ENCODE results near the gene RAD51B.
A peak's percentile ranks its signal among the peaks of the same experiment; 100 is the strongest.
"Not testable (repeated sequence)": the region's sequence is repeated elsewhere in the genome, so short reads cannot be mapped to it uniquely, and the experiment has no call there.

The RAD51B gene

DNA sequence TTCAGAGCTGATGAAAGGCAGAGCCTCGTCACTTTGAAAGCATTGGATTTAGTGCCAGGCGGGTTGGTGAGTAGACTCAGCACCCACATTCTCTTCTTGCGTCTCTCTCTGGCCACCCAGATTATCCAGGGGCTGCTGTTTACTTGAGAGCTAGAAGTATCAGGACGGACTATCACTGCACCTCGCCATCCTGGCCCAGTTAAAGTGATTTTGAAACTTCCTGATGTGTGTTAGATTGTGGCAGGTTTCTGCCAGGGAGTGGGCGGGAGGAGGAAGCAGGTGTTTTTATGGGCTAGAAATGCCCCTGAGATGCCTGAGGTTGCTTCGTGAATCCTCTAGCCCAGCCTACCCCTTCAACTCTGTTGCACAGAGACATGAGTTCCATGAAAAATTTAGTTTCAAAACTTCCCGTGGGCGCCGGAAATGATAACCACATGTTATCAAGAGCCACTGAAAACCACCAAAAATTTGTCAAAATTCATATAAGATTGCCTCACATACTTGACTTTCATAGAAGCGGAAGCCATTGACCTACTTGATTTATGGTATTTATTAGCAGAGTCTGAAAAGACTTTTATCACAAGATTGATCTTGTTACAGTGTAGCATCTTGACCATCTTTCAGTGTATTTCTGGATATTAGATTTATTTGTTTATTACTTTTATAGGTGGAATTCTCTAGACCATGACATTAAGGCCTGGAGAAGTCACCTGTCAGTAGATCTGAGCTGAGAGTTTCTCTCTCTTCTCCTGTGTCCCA lies 466.0 kb downstream of the RAD51B start:
- peak; percentile 70 for DNase-seq

DNA sequence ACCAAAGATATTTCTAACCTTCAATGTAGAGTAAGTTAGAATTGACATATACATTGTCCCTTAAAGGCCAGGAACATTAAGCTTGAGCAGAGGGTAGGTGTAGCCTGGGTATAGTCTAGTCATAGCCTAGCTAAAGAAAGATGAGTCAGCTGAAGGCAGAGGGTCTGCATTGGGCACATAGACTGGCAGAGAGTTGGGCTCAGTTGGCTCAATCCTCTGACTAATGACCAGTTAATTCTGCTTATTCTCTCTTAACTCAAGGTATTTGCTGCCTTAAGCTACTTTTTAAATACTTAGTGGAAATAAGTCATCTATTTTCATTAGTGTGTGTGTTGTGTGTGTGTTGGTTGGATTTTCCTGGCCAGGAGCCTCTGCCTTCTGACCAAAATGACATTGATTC lies 467.1 kb downstream of the RAD51B start:
- no peak for DNase-seq

DNA sequence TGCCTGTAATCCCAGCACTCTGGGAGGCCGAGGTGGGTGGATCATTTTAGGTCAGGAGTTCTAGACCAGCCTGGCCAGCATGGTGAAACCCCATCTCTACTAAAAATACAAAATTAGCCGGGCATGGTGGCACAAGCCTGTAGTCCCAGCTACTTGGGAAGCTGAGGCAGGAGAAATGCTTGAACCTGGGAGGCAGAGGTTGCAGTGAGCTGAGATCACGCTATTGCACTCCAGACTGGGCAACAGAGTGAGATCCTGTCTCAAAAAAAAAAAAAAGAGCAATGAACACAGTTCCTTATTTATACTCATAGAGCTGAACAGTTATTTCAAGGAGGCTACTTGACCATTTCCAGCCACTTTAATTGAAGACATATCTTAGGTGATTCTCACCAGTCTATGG lies 469.9 kb downstream of the RAD51B start:
- not testable (repeated sequence) for DNase-seq

DNA sequence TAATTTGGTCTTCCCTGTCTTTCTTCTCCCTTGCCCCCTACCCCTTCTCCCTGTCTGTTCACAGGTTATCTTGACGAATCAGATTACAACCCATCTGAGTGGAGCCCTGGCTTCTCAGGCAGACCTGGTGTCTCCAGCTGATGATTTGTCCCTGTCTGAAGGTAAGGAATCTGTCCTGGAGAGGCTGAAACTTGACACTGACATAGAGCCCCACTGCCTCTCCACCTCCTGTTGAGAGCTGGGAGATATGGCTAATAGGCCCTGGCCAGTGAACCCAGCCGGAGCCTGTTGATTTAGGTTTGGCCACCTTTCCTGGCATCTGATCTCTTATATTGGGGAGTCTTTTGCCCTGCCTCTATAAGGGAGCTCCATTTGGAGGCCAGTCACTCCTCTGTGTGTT lies 472.2 kb downstream of the RAD51B start:
- DNase-seq, result no peak

DNA sequence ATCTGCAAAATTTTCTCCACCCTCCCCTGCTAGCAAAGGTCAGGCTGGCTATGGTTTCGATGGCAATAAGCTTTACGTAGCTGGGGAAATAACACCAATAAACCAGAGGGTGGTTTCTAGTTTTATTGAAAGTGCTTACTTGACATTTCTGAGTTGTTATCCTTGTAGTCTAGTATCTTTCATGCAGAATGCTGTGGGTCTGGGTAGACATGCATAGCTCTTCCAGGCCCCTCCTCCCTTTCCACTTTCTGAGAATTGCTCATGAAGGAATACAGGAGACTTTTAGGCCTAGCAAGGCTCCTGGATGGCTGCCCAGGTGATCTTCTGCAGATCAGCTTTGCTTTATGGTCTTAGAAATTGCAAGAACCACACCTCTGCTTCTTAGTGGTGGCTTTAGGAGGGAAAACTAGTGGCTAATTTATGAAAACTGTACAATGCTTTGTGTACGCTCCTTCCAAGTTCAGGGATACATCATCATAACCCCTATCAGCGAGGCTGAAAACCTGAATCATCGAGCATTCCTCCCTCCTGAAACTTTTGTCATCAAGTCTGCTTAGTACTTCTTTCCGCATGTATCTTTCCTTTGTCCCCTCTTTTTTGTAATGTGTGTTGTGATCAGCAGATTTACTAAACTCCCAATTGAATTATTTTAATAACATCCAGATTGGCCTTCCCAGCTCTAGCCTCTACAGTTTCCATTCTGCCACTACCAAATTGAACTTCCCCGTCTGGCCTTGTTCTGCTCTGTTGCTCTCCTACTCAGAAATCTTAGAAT lies 473.0 kb downstream of the RAD51B start:
- no peak for DNase-seq

DNA sequence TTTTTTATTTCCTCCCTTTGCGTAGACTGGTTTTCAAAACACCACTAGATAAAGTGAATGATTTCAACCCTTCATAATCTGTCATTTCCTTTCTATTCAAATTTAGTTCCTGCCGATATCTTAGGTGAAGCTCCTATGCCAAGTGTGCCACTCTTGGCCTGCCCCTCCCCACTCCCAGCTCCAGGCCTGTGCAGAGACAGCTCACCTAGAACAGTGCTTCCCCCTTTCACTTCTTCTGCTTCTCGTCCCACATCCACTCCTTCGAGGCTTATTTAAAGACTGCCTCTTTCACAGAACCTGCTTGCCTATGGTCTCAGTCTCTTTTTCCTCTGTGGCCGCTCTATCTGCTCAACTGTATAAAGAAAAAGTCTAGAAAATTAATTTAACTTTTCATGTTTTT lies 473.8 kb downstream of the RAD51B start:
- no peak for DNase-seq

DNA sequence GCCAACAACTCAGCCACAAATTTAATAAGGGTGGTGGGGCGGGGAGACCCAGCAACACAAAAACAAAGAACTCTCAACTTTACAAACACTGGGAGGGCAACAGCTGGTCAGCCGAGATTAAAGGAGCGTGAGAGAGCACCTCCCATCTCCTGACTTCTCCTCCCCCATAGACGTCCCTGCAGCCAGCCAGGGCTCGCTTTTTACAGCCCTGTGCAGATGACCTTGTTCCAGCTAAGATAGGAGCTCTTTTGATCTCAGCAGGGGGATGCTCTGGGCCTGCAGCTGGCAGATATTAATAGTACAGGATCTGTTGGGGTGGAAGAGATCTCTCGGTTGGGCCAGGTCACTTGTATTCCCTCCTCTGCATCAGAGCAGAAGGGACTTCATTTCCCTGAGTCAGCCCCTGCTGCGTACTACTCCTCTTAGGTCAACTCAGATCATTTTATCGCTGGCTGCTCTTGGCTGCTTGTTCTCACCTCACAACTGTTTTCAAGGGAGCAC lies 475.8 kb downstream of the RAD51B start:
- DNase-seq, result no peak

DNA sequence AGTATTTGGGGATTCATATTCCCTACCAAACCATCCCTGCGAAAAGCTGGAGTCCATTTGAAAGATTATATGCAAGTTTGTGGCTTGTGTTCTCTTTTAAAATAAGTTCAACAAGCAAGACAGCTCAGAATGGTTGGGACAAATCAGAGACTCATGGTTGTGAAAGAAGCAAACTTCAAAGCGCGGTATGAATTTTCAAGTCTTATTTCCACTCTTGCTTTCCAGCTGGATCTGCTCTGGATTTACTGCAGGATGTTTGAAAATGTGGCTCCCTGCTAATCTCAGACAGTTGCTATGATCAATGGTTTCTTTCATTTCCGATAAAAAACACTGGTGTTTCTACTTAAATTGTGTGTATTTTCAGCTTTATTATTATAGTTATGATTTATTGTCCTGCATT lies 477.5 kb downstream of the RAD51B start:
- DNase-seq, result no peak

DNA sequence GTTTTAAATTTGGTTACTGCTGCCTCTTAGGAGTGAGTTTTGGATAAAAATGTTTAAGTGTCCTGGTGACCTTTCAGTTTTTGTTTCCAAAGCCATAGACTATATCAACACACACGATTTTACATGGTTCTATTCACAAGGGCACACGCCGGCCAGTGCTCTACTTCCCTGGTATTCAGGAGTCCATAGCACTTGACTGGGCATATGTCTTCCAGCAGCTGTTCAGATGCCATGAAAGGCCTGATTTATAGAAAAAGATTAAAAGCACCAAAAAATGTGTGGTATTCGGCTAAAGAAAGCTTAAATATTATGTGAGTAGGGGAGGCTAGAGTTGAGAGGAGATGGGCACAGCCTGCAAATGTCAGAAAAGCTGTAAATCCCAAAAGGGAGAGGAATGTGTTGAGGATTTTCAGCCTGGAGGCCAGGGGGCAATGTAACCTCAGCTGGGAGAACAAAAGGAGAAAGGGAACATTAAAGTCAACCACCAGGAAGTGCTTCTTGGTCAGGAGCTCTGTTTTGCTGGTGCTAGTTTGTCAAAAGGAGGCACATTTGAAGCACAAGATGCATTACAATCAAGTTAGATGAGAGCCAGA lies 478.4 kb downstream of the RAD51B start:
- DNase-seq, result no peak

DNA sequence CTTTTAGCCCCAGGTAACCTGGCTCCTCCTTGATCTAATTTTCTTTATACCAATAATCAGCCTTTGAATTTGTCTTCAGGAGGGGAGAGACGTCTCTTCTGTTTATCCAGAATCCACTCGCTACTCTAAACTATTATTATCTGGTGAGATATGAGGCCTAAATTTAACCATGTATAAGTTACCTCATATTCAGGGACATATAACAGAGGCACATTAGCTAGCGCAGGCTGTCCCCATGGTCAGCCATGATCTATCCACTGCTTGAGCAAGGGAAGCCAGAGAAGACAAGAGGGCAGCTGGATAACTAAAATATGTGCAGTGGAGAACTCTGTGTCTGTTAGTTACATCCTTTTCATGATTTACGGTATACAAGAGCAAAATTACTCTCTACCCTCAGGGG lies 481.0 kb downstream of the RAD51B start:
- DNase-seq, result no peak

DNA sequence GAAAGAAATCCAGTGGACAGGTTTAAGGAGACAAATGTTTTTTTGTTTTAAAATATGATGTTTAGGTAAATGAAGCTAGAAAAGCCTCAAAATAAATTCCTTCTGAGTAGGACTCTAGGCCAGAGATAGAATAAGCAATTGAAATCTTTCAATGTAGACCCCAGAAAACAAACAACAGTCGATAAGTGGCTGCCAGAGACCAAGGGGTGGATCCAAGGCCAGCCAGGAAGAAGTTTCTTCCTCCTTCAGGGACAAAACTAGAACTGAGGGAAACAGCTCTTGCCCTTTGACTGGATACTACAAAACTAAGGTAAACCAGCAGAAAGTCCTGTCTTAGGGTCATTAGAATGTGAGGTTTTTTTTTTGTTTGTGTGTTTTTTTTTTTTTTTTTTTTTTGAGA lies 481.6 kb downstream of the RAD51B start:
- DNase-seq, result no peak

DNA sequence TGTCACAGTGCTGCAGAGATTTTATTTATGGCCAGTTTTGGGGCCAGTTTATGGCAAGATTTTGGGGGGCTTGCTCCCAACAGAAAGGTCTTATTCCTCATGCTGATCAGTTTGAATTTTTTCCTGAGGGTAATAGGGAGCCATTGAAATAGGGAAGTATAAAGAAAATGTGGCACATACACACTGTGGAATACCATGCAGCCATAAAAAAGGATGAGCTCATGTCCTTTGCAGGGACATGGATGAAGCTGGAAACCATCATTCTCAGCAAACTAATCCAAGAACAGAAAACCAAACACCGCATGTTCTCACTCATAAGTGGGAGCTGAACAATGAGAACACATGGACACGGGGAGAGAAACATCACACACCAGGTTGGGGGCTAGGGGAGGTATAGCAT lies 483.4 kb downstream of the RAD51B start:
- DNase-seq, result not testable (repeated sequence)

DNA sequence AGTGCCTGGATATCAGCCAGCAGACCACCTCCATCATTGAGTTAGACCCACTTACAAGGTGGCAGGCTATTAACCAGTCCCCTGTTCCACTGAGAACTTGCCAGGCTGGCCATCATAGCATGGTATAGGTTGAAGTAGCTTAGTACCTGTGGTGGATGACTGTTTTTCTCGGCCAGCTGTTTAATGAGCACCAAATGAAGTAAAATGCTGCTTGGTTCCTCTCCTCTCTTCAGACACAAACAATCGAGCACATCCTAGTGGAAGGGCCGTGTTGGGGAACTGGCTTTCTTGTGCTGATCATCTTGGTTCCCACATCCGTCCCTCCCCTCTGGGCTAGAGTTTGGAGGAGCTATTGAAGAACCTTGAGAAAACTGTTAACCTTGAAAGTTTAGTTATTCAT lies 486.2 kb downstream of the RAD51B start:
- no peak for DNase-seq

DNA sequence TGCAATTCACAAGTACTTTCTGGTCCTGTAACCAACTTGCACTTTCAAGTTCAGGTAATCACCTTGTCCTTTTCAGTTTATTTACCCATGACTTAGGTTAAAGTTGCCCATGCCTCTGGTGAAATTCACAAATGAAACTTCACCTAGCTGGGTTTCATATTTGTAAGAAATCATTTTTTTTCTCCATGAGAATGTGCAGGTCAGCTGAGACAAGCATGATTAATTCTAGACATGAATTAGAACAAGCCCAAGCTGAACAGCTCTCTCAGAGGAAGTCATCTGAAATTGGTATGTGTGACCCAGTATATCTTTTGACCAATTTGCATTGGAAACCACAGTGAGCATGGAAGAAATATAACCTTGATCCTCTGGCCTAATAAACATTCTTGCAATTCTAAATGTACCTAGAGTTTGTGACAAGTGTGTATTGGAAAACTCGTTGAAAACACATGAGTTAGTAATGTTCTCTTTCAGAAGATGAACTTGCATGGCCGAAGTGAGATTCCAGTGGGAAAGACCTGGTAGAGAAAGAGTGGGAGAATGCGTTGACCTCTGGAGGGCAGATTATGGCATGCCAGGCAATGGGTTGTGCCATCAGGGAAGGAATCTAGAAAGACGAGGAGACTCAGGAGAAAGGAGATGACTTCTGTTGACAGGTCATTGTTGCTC lies 486.8 kb downstream of the RAD51B start:
- no peak for DNase-seq

DNA sequence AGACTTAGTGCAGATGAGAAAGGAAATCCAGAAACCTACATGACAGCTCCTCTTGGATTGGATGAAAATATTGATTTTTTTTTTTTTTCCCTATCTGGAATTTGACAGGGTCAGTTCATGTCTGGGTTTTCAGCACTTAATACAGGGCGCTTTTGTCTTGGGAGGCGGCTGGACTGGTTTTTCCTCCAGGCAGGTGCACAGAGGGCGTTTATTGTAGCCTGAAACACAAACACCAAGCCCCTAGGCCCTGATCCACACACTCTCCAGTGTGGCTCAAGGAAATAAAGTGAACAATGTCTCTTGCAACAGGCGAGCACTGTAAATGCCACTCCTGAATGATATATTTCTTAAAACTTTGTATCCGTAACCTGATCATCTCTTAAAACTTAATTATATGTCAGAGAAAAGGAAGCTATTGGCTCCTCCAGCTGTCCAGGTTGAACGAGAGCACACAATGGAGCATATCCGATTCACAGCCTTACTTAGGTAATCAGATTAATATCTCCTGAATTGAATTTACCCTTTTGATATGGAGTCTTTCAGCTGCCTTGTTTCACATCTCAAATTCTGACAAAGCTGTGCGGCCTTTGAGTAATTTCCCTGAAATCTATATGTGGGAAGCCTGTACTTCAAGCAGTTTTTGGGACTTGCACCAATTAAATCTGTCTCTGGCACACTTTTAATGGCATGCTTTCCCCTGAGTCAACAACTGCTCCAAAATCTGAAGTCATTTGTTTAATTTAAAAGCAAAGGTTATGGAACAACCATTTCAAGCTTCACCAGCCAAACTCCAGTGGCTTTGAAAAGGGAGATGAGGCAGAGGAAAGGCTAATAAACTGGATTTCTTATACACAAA lies 487.6 kb downstream of the RAD51B start:
- DNase-seq, result no peak

DNA sequence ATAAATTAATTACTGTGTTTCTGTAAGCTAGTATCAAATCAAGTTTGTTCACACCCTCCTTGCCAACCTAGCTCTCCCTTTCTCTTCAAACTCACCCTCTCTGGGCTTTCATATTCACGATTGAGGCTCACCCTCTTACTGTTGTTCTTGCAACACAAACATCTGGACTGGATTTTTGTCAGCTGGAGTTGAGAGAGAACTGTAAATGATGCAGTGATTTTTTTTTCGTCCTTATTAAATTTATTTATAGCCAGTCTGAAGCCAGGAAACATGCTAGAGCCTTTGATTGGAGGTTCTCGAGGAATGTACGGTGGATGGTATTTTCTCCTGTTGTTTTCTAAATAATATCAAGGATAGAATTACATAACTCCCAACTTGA lies 488.2 kb downstream of the RAD51B start:
- DNase-seq, result no peak

DNA sequence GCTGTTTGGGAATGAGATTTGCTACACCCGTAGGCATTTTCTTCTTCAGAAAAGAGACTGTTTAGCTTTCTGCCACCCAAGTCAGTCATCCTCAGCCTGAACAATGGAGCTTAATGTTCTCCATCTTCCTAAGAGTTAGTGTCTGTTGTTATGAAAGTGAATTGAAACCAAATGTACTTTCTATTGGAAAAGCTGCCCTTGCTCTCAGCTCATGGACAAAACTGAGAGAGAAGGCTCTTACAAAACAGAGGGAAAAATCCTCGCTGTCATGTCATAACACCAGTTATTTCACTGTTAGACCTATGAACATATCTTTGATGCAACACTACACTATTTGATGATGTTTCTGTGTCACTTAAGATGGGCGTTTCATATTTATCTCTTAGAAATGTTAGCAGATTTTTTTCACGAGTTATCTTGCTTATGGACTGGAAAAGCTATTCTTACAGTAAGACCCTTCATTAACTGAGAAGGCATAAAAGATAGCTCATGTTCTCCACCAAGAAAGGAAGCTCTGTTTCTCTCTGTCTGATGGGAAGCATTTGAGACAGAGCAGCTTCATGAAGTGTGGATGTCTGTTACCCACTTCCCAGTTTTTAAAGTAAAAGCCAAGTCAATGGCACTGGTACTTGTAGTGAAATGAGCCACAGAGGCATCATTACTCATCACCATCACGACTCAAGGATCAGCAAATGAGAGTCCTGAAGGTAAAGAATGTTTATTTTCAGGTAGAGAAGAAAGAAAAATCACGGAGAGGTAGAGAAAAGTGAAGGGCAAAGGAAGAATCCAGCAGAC lies 489.3 kb downstream of the RAD51B start:
- DNase-seq, result no peak

DNA sequence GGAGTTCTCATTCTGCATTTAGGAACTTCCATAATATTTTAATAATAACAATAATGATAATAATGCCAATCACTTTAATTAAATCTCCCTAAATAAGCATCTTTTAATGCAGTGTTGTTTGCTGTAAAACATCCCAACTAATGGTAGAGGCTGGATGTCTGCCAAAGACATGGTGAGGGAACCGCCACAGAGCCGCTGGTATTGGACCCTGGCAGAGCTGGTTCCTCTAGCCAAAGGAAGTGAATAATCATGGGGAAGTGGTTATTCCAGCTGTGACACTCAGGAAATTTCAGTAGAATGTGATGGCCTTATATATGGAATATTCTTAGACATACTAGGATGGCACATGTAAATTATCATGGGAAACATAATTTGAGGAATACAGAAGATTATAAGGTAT lies 490.0 kb downstream of the RAD51B start:
- DNase-seq, result no peak

DNA sequence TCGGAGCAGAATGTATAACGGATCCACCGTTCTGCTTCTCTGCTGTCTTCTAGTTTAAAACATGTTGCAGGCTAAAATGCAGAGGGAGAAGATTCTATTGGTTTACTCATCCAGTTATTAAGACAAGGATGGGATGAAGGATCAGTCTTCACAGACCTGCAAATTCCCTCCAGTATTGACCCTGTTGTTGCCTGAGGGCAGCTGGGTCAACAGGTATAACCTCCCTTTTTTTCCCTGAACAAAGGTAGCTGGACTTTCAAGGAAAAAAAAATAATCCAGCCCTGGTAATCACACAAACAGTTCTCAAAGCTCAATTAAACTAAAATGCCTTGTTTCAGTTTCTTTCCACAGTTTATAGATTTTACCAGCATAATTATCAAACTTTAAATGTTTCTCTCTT lies 492.7 kb downstream of the RAD51B start:
- no peak for DNase-seq

DNA sequence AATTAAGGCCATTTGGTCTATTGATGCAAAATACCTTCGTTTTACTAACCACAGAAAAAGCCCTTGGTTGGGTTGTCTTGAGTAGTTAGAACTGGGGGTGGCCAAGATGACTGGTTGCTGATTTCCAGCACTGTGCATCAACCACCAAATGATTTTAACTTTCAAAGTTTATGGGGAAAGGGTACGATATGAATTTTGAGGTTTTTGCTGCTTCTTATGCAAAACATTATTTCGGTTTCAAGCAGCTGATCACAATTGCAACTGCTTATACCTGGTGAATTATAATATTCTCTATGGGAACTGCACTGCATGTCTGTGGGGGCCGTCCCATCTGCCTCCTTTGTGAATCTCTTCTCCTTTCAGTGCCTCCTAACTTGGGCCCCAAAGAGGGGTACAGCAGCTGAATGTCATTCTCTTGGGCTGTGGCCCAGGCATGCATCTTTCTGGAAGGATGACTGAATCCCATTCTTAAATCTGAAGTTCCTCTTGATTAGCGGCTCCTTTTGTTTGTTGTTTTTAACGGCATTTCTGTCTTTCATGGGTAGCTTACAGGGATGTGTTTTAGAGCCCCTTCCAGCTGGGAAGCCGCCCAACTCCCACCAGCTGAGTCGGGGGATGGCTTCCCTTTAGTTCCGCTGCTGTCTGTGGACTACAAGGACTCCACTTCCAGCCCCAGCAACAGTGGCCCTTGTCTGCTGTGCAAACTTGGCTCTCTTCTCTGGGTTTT lies 493.5 kb downstream of the RAD51B start:
- DNase-seq, result peak; percentile 64

DNA sequence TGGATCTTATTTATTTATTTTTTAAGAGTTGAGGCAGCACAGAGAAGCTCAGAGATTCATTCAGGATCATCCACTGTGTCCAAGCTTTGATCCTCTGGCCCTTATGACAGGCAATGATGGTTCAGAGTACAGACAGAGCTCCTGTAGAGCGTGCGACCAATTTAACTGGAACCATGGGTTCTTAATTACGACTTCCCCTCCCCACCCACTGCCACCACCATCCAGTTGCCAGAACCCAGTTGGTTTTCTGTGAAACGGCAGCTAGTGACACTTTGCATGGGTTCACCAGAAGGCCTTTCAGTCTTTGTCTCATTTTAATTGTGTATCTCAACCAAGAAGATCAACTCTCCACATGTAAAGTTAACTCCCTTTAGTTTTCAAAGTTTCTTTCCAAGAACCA lies 495.1 kb downstream of the RAD51B start:
- no peak for DNase-seq

All from stimulated activated CD4-positive, alpha-beta T cell treated with anti-CD3 and anti-CD28 coated beads, Interleukin-1b, Interleukin-23, amount 100 ng/mL, for 48 hours (primary cell).